Neutrophil (primary cell): Measurements from ENCODE around the gene CFAP126.
"Not testable (repeated sequence)": the region's sequence is repeated elsewhere in the genome, so short reads cannot be mapped to it uniquely, and the experiment has no call there.

Experiments used
- H3K27ac ChIP-seq: fragments of 200-600 bp; sonication (generic); 2 replicates; pipeline ENCODE4 v1.5.1; 2016; ENCODE audit warnings: mild to moderate bottlenecking, moderate library complexity
- H3K27me3 ChIP-seq: fragments of 200-600 bp; sonication (generic); 2 replicates; pipeline ENCODE4 v1.6.0; 2016; ENCODE audit warnings: mild to moderate bottlenecking
- H3K36me3 ChIP-seq: fragments of 200-600 bp; sonication (generic); 2 replicates; pipeline ENCODE4 v1.5.1; 2017
- H3K4me1 ChIP-seq, 2 experiments: fragments of 200-600 bp in 1 of 2; sonication (generic) in 1 of 2; 1 replicate in 1 of 2; 2 replicates in 1 of 2; pipeline versions ENCODE4 v1.5.1 to v1.6.1; 2013 to 2016; ENCODE audit warnings: low read depth in 1 of 2, low read length in 1 of 2, mild to moderate bottlenecking in 1 of 2, moderate library complexity in 1 of 2; ENCODE audit not compliant: control insufficient read depth in 1 of 2, insufficient read depth in 1 of 2
- H3K4me3 ChIP-seq, 2 experiments: fragments of 200-600 bp in 1 of 2; sonication (generic) in 1 of 2; 1 replicate in 1 of 2; 2 replicates in 1 of 2; pipeline ENCODE4 v1.5.1; 2013 to 2016; ENCODE audit warnings: low read depth in 1 of 2, low read length in 1 of 2, mild to moderate bottlenecking in 1 of 2, moderate library complexity in 1 of 2
- H3K9me3 ChIP-seq: fragments of 200-600 bp; sonication (generic); 2 replicates; pipeline ENCODE4 v1.5.1; 2016
- CTCF ChIP-seq: fragments of 200-600 bp; sonication (generic); IDR thresholded peaks from 2 replicates; pipeline ENCODE4 v1.5.1; 2016; ENCODE audit warnings: antibody characterized with exemption

CFAP126 gene

DNA sequence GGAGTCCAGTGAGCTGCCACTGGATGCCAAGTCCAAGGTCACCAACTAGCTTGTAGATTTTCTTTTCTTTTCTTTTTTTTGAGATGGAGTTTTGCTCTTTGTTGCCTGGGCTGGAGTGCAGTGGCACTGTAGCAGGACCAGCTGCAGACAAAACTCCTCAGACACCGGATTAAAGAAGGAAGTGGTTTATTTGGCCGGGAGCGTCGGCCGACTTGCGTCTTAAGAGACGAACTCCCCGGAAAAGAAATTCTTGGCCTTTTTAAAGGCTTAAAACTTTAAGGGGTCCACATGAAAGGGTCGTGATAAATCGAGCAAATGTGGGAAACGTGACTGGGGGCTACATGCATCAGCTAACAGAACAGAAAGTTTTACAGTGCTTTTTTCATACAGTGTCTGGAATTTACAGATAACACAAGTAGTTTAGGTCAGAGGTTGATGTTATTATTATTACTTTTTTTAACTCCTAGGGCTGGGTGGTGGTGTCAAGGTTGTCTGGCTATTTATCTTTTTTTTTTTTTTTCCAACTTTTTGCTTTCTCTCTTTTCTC is 36.4 kb upstream of the CFAP126 start:
- no peak for TF ChIP-seq CTCF
- H3K27me3 ChIP-seq = peaks cover 38% of the 10 kb centered on the region
- H3K4me1 ChIP-seq = peaks cover 8 to 11% of the 10 kb centered on the region in 2 experiments
- H3K4me3 ChIP-seq = no peak overlapping the region
- H3K9me3 ChIP-seq = no peaks in the 10 kb centered on the region
- no peaks in the 10 kb centered on the region for H3K36me3 ChIP-seq
- no peak overlapping the region for H3K27ac ChIP-seq

DNA sequence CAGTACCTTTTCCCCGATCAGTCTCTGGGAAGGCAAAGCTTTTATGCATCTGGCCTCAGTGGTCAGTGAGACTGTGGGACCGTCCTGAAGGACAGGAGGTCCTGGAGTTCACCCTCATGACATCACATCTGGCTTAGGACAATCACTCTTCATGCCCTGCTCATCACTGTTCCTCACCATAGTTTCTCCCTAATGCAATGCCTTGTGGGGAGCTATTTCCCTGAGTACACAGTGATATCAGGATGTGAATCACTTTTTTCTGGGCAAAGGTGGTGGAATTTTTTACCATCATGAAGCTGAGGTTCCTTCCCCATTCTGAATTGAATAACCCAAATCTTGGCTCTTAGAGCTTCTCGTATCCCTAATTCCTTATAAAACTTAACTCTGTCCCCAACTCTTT is 34.8 kb upstream of the CFAP126 start:
- no peak for TF ChIP-seq CTCF
- Histone ChIP-seq H3K4me3 (no peak overlapping the region), H3K27ac (no peak overlapping the region), H3K27me3 (peaks cover 38% of the 10 kb centered on the region), H3K4me1 (peaks cover 8 to 16% of the 10 kb centered on the region in 2 experiments), H3K9me3 (no peaks in the 10 kb centered on the region), H3K36me3 (no peaks in the 10 kb centered on the region)

DNA sequence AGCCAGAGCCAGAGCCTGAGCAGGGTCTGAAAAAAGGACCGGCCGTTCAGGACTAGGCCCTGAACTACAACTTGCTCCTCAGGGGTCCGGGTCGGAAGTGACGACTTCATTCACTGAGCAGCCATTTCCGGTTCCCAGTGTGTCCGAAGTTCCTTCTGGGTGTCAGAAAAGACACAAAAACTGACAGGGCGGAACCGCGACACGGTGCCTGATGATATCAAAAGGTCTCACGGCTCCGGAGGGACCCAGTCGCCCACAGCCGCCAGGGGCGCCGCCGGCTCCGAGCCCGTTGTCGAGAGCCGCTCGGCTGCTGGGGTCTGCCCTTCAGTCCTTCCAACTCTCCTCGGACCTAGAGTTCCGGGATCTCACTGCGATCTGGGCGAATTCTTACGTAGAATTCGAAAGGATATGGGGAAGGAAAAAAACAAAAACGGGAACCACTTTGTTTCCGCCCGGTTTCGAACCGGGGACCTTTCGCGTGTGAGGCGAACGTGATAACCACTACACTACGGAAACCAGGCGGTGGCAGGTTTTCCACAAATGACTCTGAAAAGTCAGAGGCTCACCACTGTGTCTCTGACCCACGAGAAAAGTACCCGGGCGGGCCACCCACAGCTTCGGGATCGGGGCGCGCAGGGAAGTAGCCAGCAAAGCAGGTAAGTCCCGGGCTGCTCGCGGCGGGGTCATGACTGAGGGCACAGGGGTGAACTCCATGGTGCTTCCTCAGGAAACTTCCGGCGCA is 31.8 kb upstream of the CFAP126 start:
- Histone ChIP-seq H3K4me3 (peak overlapping the region; percentile 71 to 81), H3K27ac (peak overlapping the region; percentile 96), H3K36me3 (no peaks in the 10 kb centered on the region), H3K9me3 (no peaks in the 10 kb centered on the region), H3K27me3 (peaks cover 25% of the 10 kb centered on the region), H3K4me1 (peaks cover 8 to 16% of the 10 kb centered on the region in 2 experiments)
- TF ChIP-seq CTCF = peak; percentile 57

DNA sequence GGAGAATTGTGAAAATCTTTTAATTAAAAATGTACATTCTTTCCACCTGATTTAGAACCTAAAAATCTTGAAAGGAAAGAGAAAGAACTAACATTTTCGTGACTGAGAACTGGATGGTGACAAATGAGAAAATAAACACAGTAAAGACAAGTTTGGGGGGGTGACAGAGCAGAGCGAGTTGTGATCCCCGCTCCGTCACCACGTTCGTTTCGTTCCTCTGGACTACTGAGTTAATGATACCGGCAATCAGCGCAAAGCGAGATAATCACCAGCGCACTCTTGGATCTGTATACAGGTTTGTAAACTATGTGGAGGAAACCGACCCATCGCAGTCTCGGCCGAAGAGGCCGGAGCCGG is 31.2 kb upstream of the CFAP126 start:
- Histone ChIP-seq H3K9me3 (no peaks in the 10 kb centered on the region), H3K36me3 (no peaks in the 10 kb centered on the region), H3K4me1 (peaks cover 8 to 16% of the 10 kb centered on the region in 2 experiments), H3K27ac (peak overlapping the region; percentile 96), H3K27me3 (peaks cover 20% of the 10 kb centered on the region), H3K4me3 (peak overlapping the region; percentile 71 to 81)
- TF ChIP-seq CTCF = no peak

- H3K9me3 ChIP-seq, H3K36me3 ChIP-seq, H3K27me3 ChIP-seq, H3K4me3 ChIP-seq, H3K27ac ChIP-seq: not testable (repeated sequence)
- H3K4me1 ChIP-seq = peaks cover 8 to 16% of the 10 kb centered on the region in 2 experiments
Measured at GRCh38 chr1:161397038-161397437, 29.4 kb upstream of the CFAP126 start.

- H3K4me1 ChIP-seq = peaks cover 13 to 16% of the 10 kb centered on the region in 2 experiments
- no peak overlapping the region for H3K4me3 ChIP-seq
- H3K27me3 ChIP-seq = no peaks in the 10 kb centered on the region
- no peaks in the 10 kb centered on the region for H3K36me3 ChIP-seq
- no peaks in the 10 kb centered on the region for H3K9me3 ChIP-seq
- TF ChIP-seq CTCF = no peak
- no peak overlapping the region for H3K27ac ChIP-seq
Measured at GRCh38 chr1:161393151-161393550, 25.5 kb upstream of the CFAP126 start.
